GM18498 (cell line): ENCODE data around the gene MUC5B.
"Not testable (repeated sequence)": the region's sequence is repeated elsewhere in the genome, so short reads cannot be mapped to it uniquely, and the experiment has no call there.

Experiments used
- ATAC-seq: cut with Tn5 transposase; IDR thresholded peaks from one replicate; pipeline ENCODE4 v1.9.1; 2021; ENCODE audit warnings: mild to moderate bottlenecking, moderate library complexity; ENCODE audit not compliant: unreplicated experiment

Gene MUC5B

DNA sequence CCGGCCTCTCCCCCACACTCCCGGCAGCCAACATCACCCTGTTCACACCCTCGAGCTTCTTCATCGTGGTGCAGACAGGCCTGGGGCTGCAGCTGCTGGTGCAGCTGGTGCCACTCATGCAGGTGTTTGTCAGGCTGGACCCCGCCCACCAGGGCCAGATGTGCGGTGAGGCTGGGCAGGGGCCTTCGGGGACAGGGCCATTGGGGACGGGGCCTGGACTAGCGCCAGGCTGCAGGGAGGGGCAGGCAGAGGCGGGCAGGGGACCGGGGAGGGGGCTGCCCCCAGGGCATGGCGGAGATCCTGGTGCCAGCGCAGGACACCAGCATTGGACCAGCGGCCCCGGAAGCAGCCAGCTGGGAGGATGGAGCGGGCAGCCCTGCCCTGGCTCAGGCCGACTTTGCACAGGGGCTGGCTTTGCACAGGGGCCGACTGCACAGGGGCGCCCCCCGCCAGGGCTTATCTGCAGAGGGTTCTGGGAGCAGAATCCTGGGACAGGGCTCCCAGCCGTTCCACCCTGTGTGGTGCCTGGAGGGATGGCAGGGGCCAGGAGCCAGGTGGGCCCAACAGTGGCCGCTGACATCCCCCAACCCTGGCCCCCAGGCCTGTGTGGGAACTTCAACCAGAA is 8.6 kb downstream of the MUC5B start:
- ATAC-seq = no peak

- no peak for ATAC-seq
Observed at GRCh38 chr11:1232021-1232882, 9.4 kb downstream of the MUC5B start.

- no peak for ATAC-seq
Observed at GRCh38 chr11:1232883-1233321, 10.0 kb downstream of the MUC5B start.

GRCh38 chr11:1233351-1234053 is 10.6 kb downstream of the MUC5B start:
- no peak for ATAC-seq

GRCh38 chr11:1234054-1234720 is 11.3 kb downstream of the MUC5B start:
- no peak for ATAC-seq

GRCh38 chr11:1234771-1235305 is 12.0 kb downstream of the MUC5B start:
- no peak for ATAC-seq

DNA sequence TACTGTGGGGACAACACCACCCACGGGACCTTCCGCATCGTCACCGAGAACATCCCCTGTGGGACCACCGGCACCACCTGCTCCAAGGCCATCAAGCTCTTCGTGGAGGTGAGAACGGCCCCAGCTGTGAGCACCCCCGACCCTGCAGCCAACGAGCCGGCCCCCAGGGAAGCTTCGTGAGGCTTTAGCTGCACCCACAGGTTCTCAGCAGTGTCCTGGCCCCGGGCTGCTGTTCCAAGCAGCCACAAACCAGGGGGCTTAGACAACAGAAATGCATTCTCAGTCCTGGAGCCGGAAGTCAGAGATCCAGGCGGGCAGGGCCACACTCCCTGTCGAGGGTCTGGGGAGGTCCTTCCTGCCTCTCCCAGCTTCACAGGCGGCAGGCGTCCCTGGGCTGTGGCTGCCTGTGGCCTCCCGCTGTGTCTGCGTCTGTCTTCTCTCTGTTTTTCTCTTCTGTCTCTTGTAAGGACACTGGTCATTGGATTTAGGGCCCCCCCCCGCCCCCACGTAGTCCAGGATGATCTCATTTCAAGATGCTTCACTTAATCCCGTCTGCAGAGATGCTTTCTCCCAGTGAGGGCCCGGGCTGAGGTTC is 12.5 kb downstream of the MUC5B start:
- ATAC-seq = no peak

DNA sequence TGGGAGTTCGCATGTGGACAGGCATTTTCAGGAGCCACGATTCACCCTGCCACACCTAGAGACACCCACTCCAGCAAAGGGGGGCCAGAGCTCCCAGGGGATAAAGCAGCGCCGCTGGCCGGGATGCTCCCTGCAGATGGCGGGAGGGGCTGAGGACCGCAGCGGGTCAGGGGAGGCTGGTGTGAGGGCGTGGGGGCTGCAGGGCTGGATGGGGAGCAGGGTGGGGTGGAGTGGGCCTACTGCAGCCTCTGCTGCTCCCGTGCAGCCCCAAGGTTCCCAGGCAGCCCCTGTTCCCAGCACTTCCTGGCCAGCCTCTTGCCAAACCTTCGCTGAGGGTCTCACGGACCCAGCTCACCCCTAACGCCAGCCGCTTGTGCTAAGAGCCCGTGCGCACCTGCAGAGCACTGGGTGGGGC is 13.0 kb downstream of the MUC5B start:
- no peak for ATAC-seq

DNA sequence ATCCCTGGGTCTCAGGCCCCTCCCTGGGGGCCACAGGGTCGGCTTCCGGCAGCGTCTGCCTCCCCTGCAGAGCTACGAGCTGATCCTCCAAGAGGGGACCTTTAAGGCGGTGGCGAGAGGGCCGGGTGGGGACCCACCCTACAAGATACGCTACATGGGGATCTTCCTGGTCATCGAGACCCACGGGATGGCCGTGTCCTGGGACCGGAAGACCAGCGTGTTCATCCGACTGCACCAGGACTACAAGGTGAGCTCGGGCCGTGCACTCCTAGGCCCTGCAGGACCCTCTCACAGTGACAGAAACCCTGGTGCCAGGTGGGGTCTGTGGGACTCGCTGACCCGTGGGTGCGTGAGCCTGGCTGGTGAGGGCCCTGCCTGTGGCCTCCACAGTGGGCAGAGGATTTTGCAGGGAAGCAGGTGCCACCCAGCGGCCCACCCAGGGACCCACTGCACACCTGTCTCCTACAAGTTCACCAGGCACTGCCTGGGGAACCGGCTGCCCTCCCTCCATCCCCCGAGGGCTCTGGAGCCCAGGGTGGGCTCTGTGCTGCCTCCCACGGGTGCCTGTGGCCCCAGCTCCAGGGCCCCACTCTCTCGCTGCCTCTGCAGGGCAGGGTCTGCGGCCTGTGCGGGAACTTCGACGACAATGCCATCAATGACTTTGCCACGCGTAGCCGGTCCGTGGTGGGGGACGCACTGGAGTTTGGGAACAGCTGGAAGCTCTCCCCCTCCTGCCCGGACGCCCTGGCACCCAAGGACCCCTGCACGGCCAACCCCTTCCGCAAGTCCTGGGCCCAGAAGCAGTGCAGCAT is 13.7 kb downstream of the MUC5B start:
- no peak for ATAC-seq

GRCh38 chr11:1237128-1237580 is 14.3 kb downstream of the MUC5B start:
- no peak for ATAC-seq

GRCh38 chr11:1237851-1238250 is 15.0 kb downstream of the MUC5B start:
- no peak for ATAC-seq

- no peak for ATAC-seq
Observed at GRCh38 chr11:1238767-1239595, 16.1 kb downstream of the MUC5B start.

DNA sequence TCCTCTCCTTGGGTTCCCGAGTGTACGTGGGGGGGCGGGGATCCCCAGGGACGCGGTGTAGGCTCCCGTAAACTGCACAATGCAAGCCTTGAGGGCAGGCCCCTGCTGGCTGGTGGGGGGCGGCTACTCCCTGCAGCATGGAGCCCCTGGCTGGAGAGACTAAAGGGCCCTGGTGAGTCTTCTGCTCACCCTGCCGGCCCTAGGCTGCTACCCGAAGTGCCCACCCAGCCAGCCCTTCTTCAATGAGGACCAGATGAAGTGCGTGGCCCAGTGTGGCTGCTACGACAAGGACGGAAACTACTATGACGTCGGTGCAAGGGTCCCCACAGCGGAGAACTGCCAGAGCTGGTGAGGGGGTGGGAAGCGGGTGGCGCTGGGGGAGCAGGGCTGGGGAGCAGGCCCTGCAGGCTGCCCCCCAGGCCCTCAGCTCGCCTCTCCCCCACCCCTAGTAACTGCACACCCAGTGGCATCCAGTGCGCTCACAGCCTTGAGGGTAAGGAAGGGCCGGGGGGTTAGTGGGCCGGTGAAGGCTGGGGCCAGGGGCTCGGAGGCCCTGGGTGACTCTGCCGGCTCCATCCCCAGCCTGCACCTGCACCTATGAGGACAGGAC is 16.8 kb downstream of the MUC5B start:
- ATAC-seq = no peak

DNA sequence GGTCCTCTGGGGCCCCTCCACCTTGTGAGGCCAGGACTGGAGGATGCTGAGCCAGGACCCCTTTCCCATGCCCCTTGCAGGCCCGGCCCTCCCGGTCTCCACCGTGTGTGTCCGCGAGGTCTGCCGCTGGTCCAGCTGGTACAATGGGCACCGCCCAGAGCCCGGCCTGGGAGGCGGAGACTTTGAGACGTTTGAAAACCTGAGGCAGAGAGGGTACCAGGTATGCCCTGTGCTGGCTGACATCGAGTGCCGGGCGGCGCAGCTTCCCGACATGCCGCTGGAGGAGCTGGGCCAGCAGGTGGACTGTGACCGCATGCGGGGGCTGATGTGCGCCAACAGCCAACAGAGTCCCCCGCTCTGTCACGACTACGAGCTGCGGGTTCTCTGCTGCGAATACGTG is 17.9 kb downstream of the MUC5B start:
- ATAC-seq = no peak

DNA sequence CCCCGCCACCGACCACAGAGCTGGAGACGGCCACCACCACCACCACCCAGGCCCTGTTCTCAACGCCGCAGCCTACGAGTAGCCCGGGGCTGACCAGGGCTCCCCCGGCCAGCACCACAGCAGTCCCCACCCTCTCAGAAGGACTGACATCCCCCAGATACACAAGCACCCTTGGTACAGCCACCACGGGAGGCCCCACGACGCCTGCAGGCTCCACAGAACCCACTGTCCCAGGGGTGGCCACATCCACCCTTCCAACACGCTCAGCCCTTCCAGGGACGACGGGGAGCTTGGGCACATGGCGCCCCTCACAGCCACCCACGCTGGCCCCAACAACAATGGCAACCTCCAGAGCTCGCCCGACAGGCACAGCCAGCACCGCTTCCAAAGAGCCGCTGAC is 18.8 kb downstream of the MUC5B start:
- no peak for ATAC-seq

GRCh38 chr11:1242289-1242688 is 19.4 kb downstream of the MUC5B start:
- no peak for ATAC-seq

DNA sequence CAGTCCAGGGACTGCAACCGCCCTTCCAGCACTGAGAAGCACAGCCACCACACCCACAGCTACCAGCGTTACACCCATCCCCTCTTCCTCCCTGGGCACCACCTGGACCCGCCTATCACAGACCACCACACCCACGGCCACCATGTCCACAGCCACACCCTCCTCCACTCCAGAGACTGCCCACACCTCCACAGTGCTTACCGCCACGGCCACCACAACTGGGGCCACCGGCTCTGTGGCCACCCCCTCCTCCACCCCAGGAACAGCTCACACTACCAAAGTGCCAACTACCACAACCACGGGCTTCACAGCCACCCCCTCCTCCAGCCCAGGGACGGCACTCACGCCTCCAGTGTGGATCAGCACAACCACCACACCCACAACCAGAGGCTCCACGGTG is 19.9 kb downstream of the MUC5B start:
- ATAC-seq = not testable (repeated sequence)

- ATAC-seq = not testable (repeated sequence)
Observed at GRCh38 chr11:1243521-1243920, 20.7 kb downstream of the MUC5B start.
